ENCODE data around the gene MLKL. TPM values are rescaled to one million over a fixed set of nuclear protein-coding genes. Genes with fewer than 3 reads are reported as not detected.
A peak's percentile ranks its signal among the peaks of the same experiment; 100 is the strongest.

The MLKL gene
- total RNA-seq, 1 experiment from 2014 or later, result 4.3 TPM

GRCh38 chr16:74699666-74700065 is 996 bp downstream of the MLKL start:
- H3K36me3 Mint-ChIP-seq, result peaks cover 5% of the 10 kb centered on the region; the same call in 1 of the 2 replicates
- H3K27ac Mint-ChIP-seq, result no peak overlapping the region
- CTCF ChIA-PET, result interaction anchor here (1.2 to 3.2 kb wide), 6 partner anchors 16 to 163 kb away, joined by 3 to 26 read pairs (median 10); no protein-coding TSS in a partner anchor
- DNase-seq (ENCODE audit: low spot score), result no peak
- H3K4me1 Mint-ChIP-seq, result peaks cover 21% of the 10 kb centered on the region
- H3K9me3 Mint-ChIP-seq, result no peaks in the 10 kb centered on the region
- POLR2A ChIA-PET, result no interaction called here
- ATAC-seq, result no peak
- no peak for TF ChIP-seq CBFB (CRISPR knock-in tag; IDR thresholded peaks at IDR 0.05; ENCODE audit: low read depth)
- TF ChIP-seq ZBTB21 (CRISPR knock-in tag; IDR thresholded peaks at IDR 0.05; ENCODE audit: borderline replicate concordance), result no peak
- no peak for TF ChIP-seq AFF4 (CRISPR knock-in tag; IDR thresholded peaks at IDR 0.05; ENCODE audit: borderline replicate concordance)
- TF ChIP-seq ATF2 (CRISPR knock-in tag; IDR thresholded peaks at IDR 0.05; ENCODE audit: borderline replicate concordance, low read depth), result no peak
- TF ChIP-seq CREM (CRISPR knock-in tag; IDR thresholded peaks at IDR 0.05), result no peak
- no peak for TF ChIP-seq ATF3 (CRISPR knock-in tag; conservative IDR thresholded peaks at IDR 0.05)
- no peak for TF ChIP-seq ZBTB43 (CRISPR knock-in tag; IDR thresholded peaks at IDR 0.05)
- no peak for TF ChIP-seq ESRRA (CRISPR knock-in tag; IDR thresholded peaks at IDR 0.05; ENCODE audit: borderline replicate concordance)
- no peak for TF ChIP-seq FOXJ3 (CRISPR knock-in tag; IDR thresholded peaks at IDR 0.05; ENCODE audit: borderline replicate concordance)
- peaks cover 38% of the 10 kb centered on the region for H3K27me3 Mint-ChIP-seq (ENCODE audit: low read depth)
- H3K4me3 Mint-ChIP-seq, result peak overlapping the region; percentile 45

GRCh38 chr16:74698222-74698621 is 2.4 kb downstream of the MLKL start:
- Mint-ChIP-seq H3K36me3 (peaks cover 5% of the 10 kb centered on the region; the same call in 1 of the 2 replicates), H3K4me1 (peaks cover 21% of the 10 kb centered on the region), H3K4me3 (no peak overlapping the region), H3K9me3 (no peaks in the 10 kb centered on the region), H3K27ac (no peak overlapping the region), H3K27me3 (ENCODE audit: low read depth) (peaks cover 38% of the 10 kb centered on the region)
- ChIA-PET POLR2A (no interaction called here), CTCF (interaction anchor here (0.6 to 1.2 kb wide), 3 partner anchors 25 to 76 kb away, joined by 3 read pairs; partner anchors contain the start of gene FA2H)
- no peak for TF ChIP-seq GRHL2 (CRISPR knock-in tag; IDR thresholded peaks at IDR 0.05; ENCODE audit: insufficient replicate concordance, severe bottlenecking)
- TF ChIP-seq KAT7 (CRISPR knock-in tag; IDR thresholded peaks at IDR 0.05; ENCODE audit: borderline replicate concordance), result no peak
- no peak for TF ChIP-seq EMX1 (CRISPR knock-in tag; IDR thresholded peaks at IDR 0.05)
- TF ChIP-seq JUN (CRISPR knock-in tag; IDR thresholded peaks at IDR 0.05), result no peak
- TF ChIP-seq SOX15 (CRISPR knock-in tag; IDR thresholded peaks at IDR 0.05), result no peak
- no peak for TF ChIP-seq JAZF1 (CRISPR knock-in tag; IDR thresholded peaks at IDR 0.05)
- TF ChIP-seq NFE2L1 (CRISPR knock-in tag; IDR thresholded peaks at IDR 0.05), result no peak
- ATAC-seq (no peak), DNase-seq (ENCODE audit: low spot score) (no peak)

All from WTC11 (cell line).